Testis (tissue), 2 donors: ENCODE results near the gene RGS9.

Experiments used
- POLR2A ChIP-seq: fragments of 450-650 bp; IDR thresholded peaks from one replicate; pipeline ENCODE4 v1.6.1; 2017; ENCODE audit warnings: antibody characterized with exemption, mild to moderate bottlenecking, moderate library complexity
- TF ChIP-seq, protein P1 (sequence below), 3 experiments: fragments of 450-650 bp in 2 of 3; fragments of 200-600 bp in 1 of 3; sonication (generic) in 1 of 3; IDR thresholded peaks; one replicate each; pipeline ENCODE4 v1.5.1; 2016 to 2019; ENCODE audit warnings: antibody characterized with exemption in 3 of 3, mild to moderate bottlenecking in 2 of 3, moderate library complexity in 1 of 3

DNA sequence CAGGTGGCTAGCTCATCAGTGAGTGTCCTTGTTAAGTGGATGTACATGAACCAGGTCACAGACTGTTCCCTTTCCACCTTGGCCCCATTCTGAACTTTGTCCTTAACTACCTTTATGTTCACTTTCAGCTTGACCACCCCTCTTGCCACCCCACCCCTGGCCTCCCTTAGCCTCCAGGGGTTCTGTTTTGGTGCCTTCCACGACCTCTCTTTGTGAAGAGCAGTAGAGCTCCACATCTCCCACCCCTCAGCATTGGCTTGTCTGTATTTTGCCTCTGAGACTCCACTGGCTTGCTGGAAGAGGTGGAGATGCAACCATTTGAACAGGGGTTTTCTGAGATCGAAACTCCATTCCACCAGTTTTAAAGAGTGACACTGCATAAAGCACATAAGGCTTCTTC lies 123.5 kb downstream of the RGS9 start:
- TF ChIP-seq, protein P1, sequence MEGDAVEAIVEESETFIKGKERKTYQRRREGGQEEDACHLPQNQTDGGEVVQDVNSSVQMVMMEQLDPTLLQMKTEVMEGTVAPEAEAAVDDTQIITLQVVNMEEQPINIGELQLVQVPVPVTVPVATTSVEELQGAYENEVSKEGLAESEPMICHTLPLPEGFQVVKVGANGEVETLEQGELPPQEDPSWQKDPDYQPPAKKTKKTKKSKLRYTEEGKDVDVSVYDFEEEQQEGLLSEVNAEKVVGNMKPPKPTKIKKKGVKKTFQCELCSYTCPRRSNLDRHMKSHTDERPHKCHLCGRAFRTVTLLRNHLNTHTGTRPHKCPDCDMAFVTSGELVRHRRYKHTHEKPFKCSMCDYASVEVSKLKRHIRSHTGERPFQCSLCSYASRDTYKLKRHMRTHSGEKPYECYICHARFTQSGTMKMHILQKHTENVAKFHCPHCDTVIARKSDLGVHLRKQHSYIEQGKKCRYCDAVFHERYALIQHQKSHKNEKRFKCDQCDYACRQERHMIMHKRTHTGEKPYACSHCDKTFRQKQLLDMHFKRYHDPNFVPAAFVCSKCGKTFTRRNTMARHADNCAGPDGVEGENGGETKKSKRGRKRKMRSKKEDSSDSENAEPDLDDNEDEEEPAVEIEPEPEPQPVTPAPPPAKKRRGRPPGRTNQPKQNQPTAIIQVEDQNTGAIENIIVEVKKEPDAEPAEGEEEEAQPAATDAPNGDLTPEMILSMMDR (IDR thresholded peaks at IDR 0.05), result no peak
- TF ChIP-seq POLR2A, result no peak
